HepG2 (cell line): Measurements from ENCODE around the gene CCDC91. TPM values are rescaled to one million over a fixed set of nuclear protein-coding genes. Genes with fewer than 3 reads are reported as not detected.

Source experiments
- ATAC-seq: fragments of 200-7000 bp; cut with Tn5 transposase; 3 replicates; pipeline ENCODE4 v1.9.1; 2020; ENCODE audit warnings: mild to moderate bottlenecking, moderate library complexity
- BruUV-seq: library from RNA; stranded (reverse); fragments of 400-500 nt; replicated peaks from 2 replicates; lab custom pipeline; 2021; lab: Mats Ljungman, UMichigan
- CTCF ChIA-PET: fragments of 300-600 bp; formaldehyde crosslinking; extraction: SDS; loops from one replicate; lab custom pipeline; 2021; ENCODE audit warnings: low total read pairs, inconsistent platforms, low intra/inter-chr PET ratio; lab: Yijun Ruan, JAX
- POLR2A ChIA-PET: fragments of 350-600 bp; sonication (Branson Sonifier 250); formaldehyde crosslinking; loops from one replicate; lab custom pipeline; 2020; ENCODE audit warnings: antibody characterized with exemption, inconsistent platforms; lab: Yijun Ruan, JAX
- DNase-seq: peaks from one replicate; pipeline ENCODE4 v3.0.0-alpha.2; 2015; ENCODE audit warnings: low spot score
- FAIRE-seq: peaks from 3 replicates; lab custom pipeline; 2011; peaks lifted over from hg19 to GRCh38; lab: Jason Lieb, UNC
- H2AFZ ChIP-seq: one replicate; pipeline ENCODE4 v1.6.1; 2011; ENCODE audit warnings: low read length, inconsistent platforms
- H3K27ac ChIP-seq: fragments of 300-600 bp; 3 replicates; pipeline ENCODE4 v1.8.0; 2011; ENCODE audit warnings: mixed run types, mild to moderate bottlenecking, mixed read lengths, low read length, inconsistent platforms; ENCODE audit not compliant: insufficient read depth; ENCODE audit errors: extremely low read length
- H3K27me3 ChIP-seq, 2 experiments: fragments of 200-600 bp in 1 of 2; 2 replicates in 1 of 2; 3 replicates in 1 of 2; pipeline versions ENCODE4 v1.6.0 to v1.8.0; 2011; ENCODE audit warnings: low read length in 2 of 2, mild to moderate bottlenecking in 2 of 2, moderate library complexity in 2 of 2, inconsistent platforms in 1 of 2; ENCODE audit not compliant: insufficient read depth in 2 of 2, control insufficient read depth in 1 of 2
- H3K36me3 ChIP-seq, 2 experiments: fragments of 200-600 bp in 1 of 2; replicated peaks in 1 of 2; 2 replicates in 1 of 2; 3 replicates in 1 of 2; pipeline versions ENCODE4 v1.5.1 to v1.8.0; 2011; ENCODE audit warnings: low read length in 2 of 2, inconsistent platforms in 1 of 2; ENCODE audit not compliant: insufficient read depth in 2 of 2, control insufficient read depth in 1 of 2
- H3K4me1 ChIP-seq: 2 replicates; pipeline ENCODE4 v1.5.1; 2012; ENCODE audit warnings: low read length, inconsistent platforms; ENCODE audit not compliant: insufficient read depth
- H3K4me2 ChIP-seq: 2 replicates; pipeline ENCODE4 v1.6.0; 2011; ENCODE audit warnings: low read depth, low read length, inconsistent platforms
- H3K4me3 ChIP-seq, 3 experiments: fragments of 200-600 bp in 1 of 3; sonication (generic), shearing (Covaris generic) in 1 of 3; replicated peaks in 1 of 3; 2 replicates each; pipeline ENCODE4 v1.5.1; 2011 to 2016; ENCODE audit warnings: low read length in 3 of 3, inconsistent platforms in 2 of 3, low read depth in 2 of 3, mild to moderate bottlenecking in 2 of 3, control low read depth in 1 of 3, mixed read lengths in 1 of 3; ENCODE audit not compliant: insufficient read depth in 1 of 3
- H3K79me2 ChIP-seq: one replicate; pipeline ENCODE4 v1.6.1; 2011; ENCODE audit warnings: low read length, inconsistent platforms; ENCODE audit not compliant: insufficient read depth
- H3K9ac ChIP-seq: 2 replicates; pipeline ENCODE4 v1.6.0; 2011; ENCODE audit warnings: mild to moderate bottlenecking, low read depth, low read length, inconsistent platforms; ENCODE audit not compliant: insufficient read depth
- H3K9me3 ChIP-seq: 2 replicates; pipeline ENCODE4 v1.5.1; 2012; ENCODE audit warnings: mild to moderate bottlenecking, low read length
- H4K20me1 ChIP-seq: 2 replicates; pipeline ENCODE4 v1.6.0; 2011; ENCODE audit warnings: inconsistent platforms, mild to moderate bottlenecking, low read length, moderate library complexity; ENCODE audit not compliant: insufficient read depth
- AKNA ChIP-seq: sonication (generic); formaldehyde crosslinking; IDR thresholded peaks from 2 replicates; pipeline ENCODE4 v1.4.0; 2020; ENCODE audit warnings: missing genetic modification reagents, borderline replicate concordance
- BORCS8-MEF2B ChIP-seq: sonication (generic); formaldehyde crosslinking; IDR thresholded peaks from 2 replicates; pipeline ENCODE4 v1.8.0; 2022; ENCODE audit warnings: mild to moderate bottlenecking, missing genetic modification reagents
- FUBP1 ChIP-seq: sonication (generic); formaldehyde crosslinking; IDR thresholded peaks from 2 replicates; pipeline ENCODE4 v1.5.1; 2020; ENCODE audit warnings: missing genetic modification reagents, mild to moderate bottlenecking, borderline replicate concordance
- IKZF4 ChIP-seq: sonication (generic); formaldehyde crosslinking; IDR thresholded peaks from 2 replicates; pipeline ENCODE4 v1.5.1; 2020; ENCODE audit warnings: borderline replicate concordance, mild to moderate bottlenecking, low read depth, missing genetic modification reagents; ENCODE audit errors: not compliant biosample characterization
- NFAT5 ChIP-seq: sonication (generic); formaldehyde crosslinking; IDR thresholded peaks from 2 replicates; pipeline ENCODE4 v1.4.0; 2020; ENCODE audit warnings: missing genetic modification reagents
- PITX1 ChIP-seq: sonication (generic); formaldehyde crosslinking; IDR thresholded peaks from 2 replicates; pipeline ENCODE4 v1.5.1; 2020; ENCODE audit warnings: mild to moderate bottlenecking, missing genetic modification reagents
- TAF1 ChIP-seq: sonication (generic); formaldehyde crosslinking; IDR thresholded peaks from 2 replicates; pipeline ENCODE4 v1.4.0; 2020; ENCODE audit warnings: missing genetic modification reagents
- ZNF235 ChIP-seq: sonication (generic); formaldehyde crosslinking; IDR thresholded peaks from 2 replicates; pipeline ENCODE4 v1.8.1; 2023; ENCODE audit warnings: mild to moderate bottlenecking, missing genetic modification reagents, borderline replicate concordance
- ZNF678 ChIP-seq: sonication (generic); formaldehyde crosslinking; IDR thresholded peaks from 2 replicates; pipeline ENCODE4 v1.4.0; 2020; ENCODE audit warnings: mild to moderate bottlenecking, missing genetic modification reagents
- ZSCAN25 ChIP-seq: sonication (generic); formaldehyde crosslinking; IDR thresholded peaks from 2 replicates; pipeline ENCODE4 v1.8.0; 2022; ENCODE audit warnings: mild to moderate bottlenecking, missing genetic modification reagents
- WGBS: methylation state at CpG from one replicate; pipeline ENCODE4 v1.1.6; 2017; ENCODE audit warnings: low lambda C conversion rate; 5-methylcytosine and 5-hydroxymethylcytosine counted together
- in situ Hi-C: cut with HindIII; loops from 2 replicates; pipeline ENCODE4 v1.10.0; 2017; ENCODE audit warnings: low pct_unique_long_range_greater_than_20kb; ENCODE audit not compliant: extremely low pct_ligation_motif_present
- intact Hi-C: fragments of 100-400 bp; cut with micrococcal nuclease; formaldehyde crosslinking; loops from one replicate; pipeline ENCODE4 v1.10.0; 2022; ENCODE audit not compliant: unreplicated experiment
- polyA plus RNA-seq, 8 experiments: library from polyadenylated mRNA; depleted of rRNA in 3 of 8; stranded (reverse) in 7 of 8; unstranded in 1 of 8; fragments of >200 nt; fragmentation: Illumina TruSeq in 4 of 8; extraction: Trizol in 4 of 8; gene quantifications; 2 replicates each; pipeline versions ENCODE4 v1.2.1 to v1.2.3, GENCODE V29; 2011 to 2016; ENCODE audit warnings: low read depth in 4 of 8, missing spikeins in 1 of 8, mixed read lengths in 1 of 8; ENCODE audit not compliant: insufficient read depth in 1 of 8
- total RNA-seq, 5 experiments: library from RNA; depleted of rRNA; stranded (reverse); fragments of >200 nt; fragmentation: Illumina TruSeq; extraction: Trizol; gene quantifications; 2 replicates each; pipeline ENCODE4 v1.2.3, GENCODE V29; 2016; ENCODE audit warnings: low read depth in 1 of 5

The CCDC91 gene
- total and polyA plus RNA-seq, 2 of the 13 experiments (the other 11 are each of a cell fraction or from before 2014, with no cell fraction given), result 9.8 to 15.8 TPM

- no peak overlapping the region for H2AFZ ChIP-seq
- H3K4me3 ChIP-seq, result no peak overlapping the region
- H3K36me3 ChIP-seq, result no peaks in the 10 kb centered on the region
- WGBS, result 96% methylated on average over 1 of the region's 1 CpG
- ATAC-seq (no peak), FAIRE-seq (no peak), DNase-seq (no peak)
- no peaks in the 10 kb centered on the region for H3K27me3 ChIP-seq
- POLR2A ChIA-PET, result no interaction called here
- H3K27ac ChIP-seq, result no peak overlapping the region
- no peaks in the 10 kb centered on the region for H4K20me1 ChIP-seq
- no peak overlapping the region for H3K9ac ChIP-seq
- no peak overlapping the region for H3K4me2 ChIP-seq
- intact Hi-C loops, result loop anchor here (10.0 kb wide), 1 partner anchor 63 kb away; no protein-coding TSS in a partner anchor
- H3K9me3 ChIP-seq, result no peaks in the 10 kb centered on the region
- no peaks in the 10 kb centered on the region for H3K79me2 ChIP-seq
- BruUV-seq, result no TSS peak
- in situ Hi-C loops, result no loop called here
- peaks cover 8% of the 10 kb centered on the region; the same call in 1 of the 2 replicates for H3K4me1 ChIP-seq
- CTCF ChIA-PET, result no interaction called here
- no peak for TF ChIP-seq FUBP1 (CRISPR knock-in tag)
- TF ChIP-seq ZNF678 (CRISPR knock-in tag), result no peak
- TF ChIP-seq PITX1, result no peak
- TF ChIP-seq ZSCAN25 (CRISPR knock-in tag), result no peak
- TF ChIP-seq TAF1, result no peak
- no peak for TF ChIP-seq NFAT5 (CRISPR knock-in tag)
- TF ChIP-seq BORCS8-MEF2B, result no peak
- no peak for TF ChIP-seq AKNA (CRISPR knock-in tag)
- TF ChIP-seq IKZF4 (CRISPR knock-in tag), result no peak
- TF ChIP-seq ZNF235 (CRISPR knock-in tag), result no peak
Observed at GRCh38 chr12:28421374-28421773, 231.1 kb downstream of the CCDC91 start.
